Measurements from ENCODE around the gene MYL12B. TPM values are rescaled to one million over a fixed set of nuclear protein-coding genes. Genes with fewer than 3 reads are reported as not detected.

The MYL12B gene
- total and polyA plus RNA-seq, 2 experiments from 2014 or later = 519 to 721 TPM

GRCh38 chr18:3323900-3324299, 62.0 kb downstream of the MYL12B start:
- DNase-seq (ENCODE audit: low spot score) = no peak

More at GRCh38 chr18:3323900-3324299, 62.0 kb downstream of the MYL12B start:
- Histone ChIP-seq H3K4me2 (no peak overlapping the region), H3K79me2 (no peaks in the 10 kb centered on the region), H2AFZ (no peak overlapping the region), H3K36me3 (replicated peaks; ENCODE audit: insufficient read depth, low read depth) (no peaks in the 10 kb centered on the region), H3K4me3 (no peak overlapping the region), H3K9me3 (ENCODE audit: low read depth) (no peaks in the 10 kb centered on the region), H3K4me1 (ENCODE audit: insufficient read depth) (no peaks in the 10 kb centered on the region), H3K9me2 (replicated peaks; ENCODE audit: insufficient read depth) (no peaks in the 10 kb centered on the region), H4K20me1 (ENCODE audit: insufficient read depth, poor library complexity, severe bottlenecking) (no peaks in the 10 kb centered on the region), H3K27me3 (no peaks in the 10 kb centered on the region), H3K27ac (no peak overlapping the region)
- WGBS (ENCODE audit: low lambda C conversion rate, missing lambda C conversion rate) = 77% methylated on average over 4 of the region's 4 CpGs
- TF ChIP-seq CTCF (IDR thresholded peaks at IDR 0.05; ENCODE audit: poor library complexity) = no peak
- TF ChIP-seq EZH2phosphoT487 (IDR thresholded peaks at IDR 0.05; ENCODE audit: low read depth, severe bottlenecking, unreplicated experiment) = no peak
- TF ChIP-seq EZH2 (IDR thresholded peaks at IDR 0.05; ENCODE audit: borderline replicate concordance) = no peak

Other genes starting within 250 kb of the MYL12B start
- gene LPIN2, start 249.0 kb upstream of the MYL12B start, total RNA-seq = 62.1 and 71.2 TPM in 2 replicates
- gene LPIN2, start 249.0 kb upstream of the MYL12B start, polyA plus RNA-seq = 28.2 and 29.1 TPM in 2 replicates
- gene MYOM1, start 42.2 kb upstream of the MYL12B start, total RNA-seq = 1.1 and 1.6 TPM in 2 replicates
- gene MYOM1, start 42.2 kb upstream of the MYL12B start, polyA plus RNA-seq = 1.4 and 1.8 TPM in 2 replicates
- gene MYL12A, start 14.3 kb upstream of the MYL12B start, total RNA-seq = 456 and 458 TPM in 2 replicates
- 692 and 695 TPM in 2 replicates for gene MYL12A, start 14.3 kb upstream of the MYL12B start, polyA plus RNA-seq
- 129 and 162 TPM in 2 replicates for gene TGIF1, start 188.0 kb downstream of the MYL12B start, total RNA-seq
- gene TGIF1, start 188.0 kb downstream of the MYL12B start, polyA plus RNA-seq = 152 and 193 TPM in 2 replicates